ENCODE results near the gene KIF25.

GRCh38 chr6:167979436-167980139, 17.9 kb upstream of the KIF25 start:
- TF ChIP-seq GLIS3 (CRISPR knock-in tag; IDR thresholded peaks at IDR 0.05) (no peak), ZC3H10 (CRISPR knock-in tag; IDR thresholded peaks at IDR 0.05) (no peak), PPARA (CRISPR knock-in tag; IDR thresholded peaks at IDR 0.05; ENCODE audit: borderline replicate concordance) (no peak), ZFP30 (CRISPR knock-in tag; IDR thresholded peaks at IDR 0.05) (no peak), ZFP3 (CRISPR knock-in tag; IDR thresholded peaks at IDR 0.05) (no peak), RARB (CRISPR knock-in tag; IDR thresholded peaks at IDR 0.05) (no peak), POU6F1 (CRISPR knock-in tag; IDR thresholded peaks at IDR 0.05; ENCODE audit: borderline replicate concordance, low read depth) (no peak), ESRRG (CRISPR knock-in tag; IDR thresholded peaks at IDR 0.05) (no peak)
